Liver (tissue), 9 donors: ENCODE measurements around the gene HRC. TPM values are rescaled to one million over a fixed set of nuclear protein-coding genes. Genes with fewer than 3 reads are reported as not detected.
"Not testable (repeated sequence)": the region's sequence is repeated elsewhere in the genome, so short reads cannot be mapped to it uniquely, and the experiment has no call there.

Source experiments
- DNase-seq: peaks from one replicate; pipeline ENCODE4 v3.0.0-alpha.2; 2017; ENCODE audit warnings: low spot score
- H3K27ac ChIP-seq, 2 donors: one replicate each; pipeline ENCODE4 v1.7.0; 2013; ENCODE audit warnings: inconsistent platforms in 2 of 2, low read length in 2 of 2, control low read depth in 1 of 2, low read depth in 1 of 2, mild to moderate bottlenecking in 1 of 2
- H3K27me3 ChIP-seq, 4 donors: one replicate each; pipeline versions ENCODE4 v1.6.1 to v1.7.0; 2013; ENCODE audit warnings: low read length in 3 of 4, inconsistent platforms in 1 of 4, mild to moderate bottlenecking in 1 of 4, moderate library complexity in 1 of 4; ENCODE audit not compliant: control insufficient read depth in 4 of 4, insufficient read depth in 4 of 4
- H3K36me3 ChIP-seq, 4 donors: one replicate each; pipeline versions ENCODE4 v1.6.1 to v1.7.0; 2013; ENCODE audit warnings: low read length in 3 of 4, mild to moderate bottlenecking in 3 of 4, low read depth in 1 of 4, moderate library complexity in 1 of 4; ENCODE audit not compliant: control insufficient read depth in 4 of 4, insufficient read depth in 3 of 4
- H3K4me1 ChIP-seq, 4 donors: one replicate each; pipeline versions ENCODE4 v1.6.1 to v1.7.0; 2013; ENCODE audit warnings: low read length in 3 of 4, mild to moderate bottlenecking in 3 of 4, moderate library complexity in 1 of 4; ENCODE audit not compliant: control insufficient read depth in 4 of 4, insufficient read depth in 4 of 4
- H3K4me3 ChIP-seq, 3 donors: one replicate each; pipeline versions ENCODE4 v1.6.1 to v1.7.0; 2013; ENCODE audit warnings: low read length in 3 of 3, control low read depth in 1 of 3, low read depth in 1 of 3, mild to moderate bottlenecking in 1 of 3
- H3K9ac ChIP-seq, 2 donors: one replicate each; pipeline ENCODE4 v1.7.0; 2013; ENCODE audit warnings: low read length in 2 of 2, mild to moderate bottlenecking in 2 of 2, moderate library complexity in 2 of 2, control low read depth in 1 of 2, low read depth in 1 of 2
- H3K9me3 ChIP-seq, 4 donors: one replicate each; pipeline versions ENCODE4 v1.6.1 to v1.7.0; 2013; ENCODE audit warnings: low read length in 3 of 4; ENCODE audit not compliant: control insufficient read depth in 4 of 4
- EGR1 ChIP-seq, 2 donors: IDR thresholded peaks; 2 replicates each; pipeline ENCODE4 v1.6.1; 2016 to 2018; ENCODE audit warnings: antibody characterized with exemption in 2 of 2, low read depth in 2 of 2
- FOXA1 ChIP-seq: IDR thresholded peaks from 2 replicates; pipeline ENCODE4 v1.6.1; 2016; ENCODE audit warnings: antibody characterized with exemption
- FOXA2 ChIP-seq: IDR thresholded peaks from 2 replicates; pipeline ENCODE4 v1.6.1; 2016; ENCODE audit warnings: antibody characterized with exemption
- GABPA ChIP-seq, 2 donors: IDR thresholded peaks in 1 of 2; conservative IDR thresholded peaks in 1 of 2; 2 replicates each; pipeline ENCODE4 v1.6.1; 2016; ENCODE audit warnings: antibody characterized with exemption in 2 of 2, mild to moderate bottlenecking in 1 of 2, moderate library complexity in 1 of 2
- HNF4A ChIP-seq, 2 donors: conservative IDR thresholded peaks; 2 replicates each; pipeline ENCODE4 v1.6.1; 2016; ENCODE audit warnings: antibody characterized with exemption in 2 of 2, mild to moderate bottlenecking in 2 of 2
- HNF4G ChIP-seq: IDR thresholded peaks from 2 replicates; pipeline ENCODE4 v1.6.1; 2016; ENCODE audit warnings: antibody characterized with exemption
- JUND ChIP-seq, 2 donors: IDR thresholded peaks; 2 replicates each; pipeline ENCODE4 v1.6.1; 2016; ENCODE audit warnings: antibody characterized with exemption in 2 of 2
- NR2F2 ChIP-seq: IDR thresholded peaks from 2 replicates; pipeline ENCODE4 v1.6.1; 2016; ENCODE audit warnings: antibody characterized with exemption
- RAD21 ChIP-seq, 2 donors: IDR thresholded peaks; 2 replicates each; pipeline ENCODE4 v1.6.1; 2016; ENCODE audit warnings: antibody characterized with exemption in 2 of 2, mild to moderate bottlenecking in 2 of 2
- RXRA ChIP-seq, 2 donors: IDR thresholded peaks; 2 replicates each; pipeline ENCODE4 v1.6.1; 2017 to 2018; ENCODE audit warnings: antibody characterized with exemption in 2 of 2, mild to moderate bottlenecking in 1 of 2
- SP1 ChIP-seq: IDR thresholded peaks from 2 replicates; pipeline ENCODE4 v1.6.1; 2018; ENCODE audit warnings: antibody characterized with exemption, mild to moderate bottlenecking
- TAF1 ChIP-seq: conservative IDR thresholded peaks from 2 replicates; pipeline ENCODE4 v1.6.1; 2016; ENCODE audit warnings: antibody characterized with exemption, mild to moderate bottlenecking
- YY1 ChIP-seq: IDR thresholded peaks from 2 replicates; pipeline ENCODE4 v1.6.1; 2016; ENCODE audit warnings: antibody characterized with exemption, mild to moderate bottlenecking
- WGBS: extraction: QIAGEN DNeasy Blood & Tissue Kit; methylation state at CpG from one replicate; pipeline ENCODE4 v1.1.7; 2013; 5-methylcytosine and 5-hydroxymethylcytosine counted together
- polyA plus RNA-seq, 2 donors: library from polyadenylated mRNA; stranded (reverse) in 1 of 2; unstranded in 1 of 2; fragments of 200-250 nt in 1 of 2; fragments of >200 nt in 1 of 2; fragmentation: Nextera tagmentation in 1 of 2; extraction: Ambion mirVana in 1 of 2; gene quantifications; one replicate each; pipeline versions ENCODE4 v1.2.1 to v1.2.3, GENCODE V29; 2013 to 2015
- total RNA-seq, 2 donors: library from RNA; depleted of rRNA; stranded (reverse); fragments of >200 nt; gene quantifications; one replicate each; pipeline ENCODE4 v1.2.3, GENCODE V29; 2014
- TF ChIP-seq, protein P1 (sequence below): IDR thresholded peaks from 2 replicates; pipeline ENCODE4 v1.6.1; 2016; ENCODE audit warnings: antibody characterized with exemption, mild to moderate bottlenecking
- TF ChIP-seq, protein P2 (sequence below): IDR thresholded peaks from 2 replicates; pipeline ENCODE4 v1.6.1; 2016; ENCODE audit warnings: antibody characterized with exemption
- TF ChIP-seq, protein P3 (sequence below): IDR thresholded peaks from 2 replicates; pipeline ENCODE4 v1.6.1; 2016; ENCODE audit warnings: antibody characterized with exemption
- TF ChIP-seq, protein P4 (sequence below): IDR thresholded peaks from 2 replicates; pipeline ENCODE4 v1.6.1; 2016; ENCODE audit warnings: antibody characterized with exemption
- TF ChIP-seq, protein P5 (sequence below): fragments of 150-350 bp; IDR thresholded peaks from 2 replicates; pipeline ENCODE4 v1.5.1; 2017; ENCODE audit warnings: improper control_type of control experiment, low read depth, low read length; ENCODE audit not compliant: missing input control
- donor health status: healthy.
- donor health status: healthy.
- donor health status: healthy.
- donor health status: healthy.
- donor health status: healthy.

The HRC gene
- total and polyA plus RNA-seq, 4 donors: 0.25 to 1.2 (median 0.84) TPM

DNA sequence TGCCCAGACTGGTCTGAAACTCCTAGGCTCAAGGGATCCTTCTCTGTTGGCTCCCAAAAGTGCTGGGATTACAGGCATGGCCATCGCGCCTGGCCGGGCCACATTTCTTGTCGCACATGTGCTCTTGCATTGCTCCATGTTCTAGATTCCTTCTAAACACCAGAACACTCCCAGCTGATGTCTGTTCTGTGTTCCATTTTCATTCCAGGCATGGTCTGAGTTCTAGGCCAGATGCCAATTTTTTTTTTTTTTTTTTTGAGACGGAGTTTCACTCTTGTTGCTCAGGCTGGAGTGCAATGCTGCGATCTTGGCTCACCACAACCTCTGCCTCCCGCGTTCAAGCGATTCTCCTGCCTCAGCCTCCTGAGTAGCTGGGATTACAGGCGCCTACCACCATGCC, 33.4 kb downstream of the HRC start:
- WGBS: 81% methylated on average over 10 of the region's 10 CpGs
- not testable (repeated sequence) for DNase-seq, H3K9me3 ChIP-seq, H3K27ac ChIP-seq, H3K4me3 ChIP-seq, H3K9ac ChIP-seq, H3K36me3 ChIP-seq, H3K27me3 ChIP-seq
- peaks cover 11 to 28% (median 16%) of the 10 kb centered on the region in 4 donors for H3K4me1 ChIP-seq

DNA sequence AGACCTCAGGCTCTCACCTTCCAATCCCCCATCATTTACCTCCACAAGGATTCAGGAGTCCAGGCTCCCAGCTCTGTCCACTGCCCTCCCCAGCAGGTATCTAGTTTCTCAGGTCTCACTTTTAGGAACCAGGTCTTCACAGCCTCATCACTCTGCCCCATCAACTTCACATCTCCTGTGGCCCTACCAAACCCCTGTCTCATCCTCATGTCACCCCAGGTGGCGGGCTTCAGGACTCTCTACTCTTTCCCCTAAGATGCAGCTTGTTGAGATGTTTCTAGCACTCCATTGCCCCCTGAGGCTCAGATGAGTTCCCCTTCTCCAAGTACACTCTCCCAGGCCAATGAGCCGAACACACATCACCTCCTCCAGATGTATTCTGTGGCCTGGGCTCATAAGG, 34.3 kb downstream of the HRC start:
- H3K36me3 ChIP-seq: no peaks in the 10 kb centered on the region
- no peak overlapping the region for H3K4me3 ChIP-seq
- no peak overlapping the region for H3K9ac ChIP-seq
- no peaks in the 10 kb centered on the region for H3K9me3 ChIP-seq
- peaks cover 11 to 37% (median 20%) of the 10 kb centered on the region in 4 donors for H3K4me1 ChIP-seq
- 97% methylated on average over 2 of the region's 2 CpGs for WGBS
- no peaks in the 10 kb centered on the region for H3K27me3 ChIP-seq
- no peak for DNase-seq
- no peak overlapping the region for H3K27ac ChIP-seq
- TF ChIP-seq EGR1 (IDR thresholded peaks at IDR 0.05; ENCODE audit: low read depth in 2 of 2): no peak

DNA sequence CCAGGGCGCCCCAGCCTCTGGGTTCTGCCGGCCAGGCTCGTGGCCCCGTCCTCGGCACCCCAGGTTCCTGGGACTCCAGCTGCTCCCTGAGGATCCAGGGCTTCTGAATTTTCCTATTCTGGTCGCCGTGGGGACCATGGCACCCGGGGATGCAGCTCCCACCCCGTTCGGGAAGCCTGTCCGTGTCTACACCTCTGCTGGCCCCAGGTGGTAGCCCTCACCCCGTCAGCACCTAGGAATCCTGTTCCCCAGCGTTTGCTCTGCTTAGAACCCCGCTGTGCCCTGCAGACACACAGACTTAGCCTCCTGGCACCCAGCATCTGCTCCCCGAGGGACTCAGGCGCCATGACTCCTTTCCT, 34.9 kb downstream of the HRC start:
- H3K4me3 ChIP-seq: no peak overlapping the region
- DNase-seq: no peak
- H3K9me3 ChIP-seq: no peaks in the 10 kb centered on the region
- no peak overlapping the region for H3K9ac ChIP-seq
- H3K27me3 ChIP-seq: no peaks in the 10 kb centered on the region
- WGBS: 21% methylated on average over 16 of the region's 16 CpGs
- H3K4me1 ChIP-seq: peaks cover 11 to 37% (median 20%) of the 10 kb centered on the region in 4 donors
- H3K27ac ChIP-seq: no peak overlapping the region
- no peaks in the 10 kb centered on the region for H3K36me3 ChIP-seq
- TF ChIP-seq, protein P1, sequence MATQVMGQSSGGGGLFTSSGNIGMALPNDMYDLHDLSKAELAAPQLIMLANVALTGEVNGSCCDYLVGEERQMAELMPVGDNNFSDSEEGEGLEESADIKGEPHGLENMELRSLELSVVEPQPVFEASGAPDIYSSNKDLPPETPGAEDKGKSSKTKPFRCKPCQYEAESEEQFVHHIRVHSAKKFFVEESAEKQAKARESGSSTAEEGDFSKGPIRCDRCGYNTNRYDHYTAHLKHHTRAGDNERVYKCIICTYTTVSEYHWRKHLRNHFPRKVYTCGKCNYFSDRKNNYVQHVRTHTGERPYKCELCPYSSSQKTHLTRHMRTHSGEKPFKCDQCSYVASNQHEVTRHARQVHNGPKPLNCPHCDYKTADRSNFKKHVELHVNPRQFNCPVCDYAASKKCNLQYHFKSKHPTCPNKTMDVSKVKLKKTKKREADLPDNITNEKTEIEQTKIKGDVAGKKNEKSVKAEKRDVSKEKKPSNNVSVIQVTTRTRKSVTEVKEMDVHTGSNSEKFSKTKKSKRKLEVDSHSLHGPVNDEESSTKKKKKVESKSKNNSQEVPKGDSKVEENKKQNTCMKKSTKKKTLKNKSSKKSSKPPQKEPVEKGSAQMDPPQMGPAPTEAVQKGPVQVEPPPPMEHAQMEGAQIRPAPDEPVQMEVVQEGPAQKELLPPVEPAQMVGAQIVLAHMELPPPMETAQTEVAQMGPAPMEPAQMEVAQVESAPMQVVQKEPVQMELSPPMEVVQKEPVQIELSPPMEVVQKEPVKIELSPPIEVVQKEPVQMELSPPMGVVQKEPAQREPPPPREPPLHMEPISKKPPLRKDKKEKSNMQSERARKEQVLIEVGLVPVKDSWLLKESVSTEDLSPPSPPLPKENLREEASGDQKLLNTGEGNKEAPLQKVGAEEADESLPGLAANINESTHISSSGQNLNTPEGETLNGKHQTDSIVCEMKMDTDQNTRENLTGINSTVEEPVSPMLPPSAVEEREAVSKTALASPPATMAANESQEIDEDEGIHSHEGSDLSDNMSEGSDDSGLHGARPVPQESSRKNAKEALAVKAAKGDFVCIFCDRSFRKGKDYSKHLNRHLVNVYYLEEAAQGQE: no peak
- TF ChIP-seq HNF4A (conservative IDR thresholded peaks at IDR 0.05) (no peak), RXRA (IDR thresholded peaks at IDR 0.05) (no peak), SP1 (no peak), FOXA1 (no peak), YY1 (no peak), EGR1 (IDR thresholded peaks at IDR 0.05; ENCODE audit: low read depth in 2 of 2) (no peak), RAD21 (IDR thresholded peaks at IDR 0.05) (no peak), GABPA (IDR thresholded peaks at IDR 0.05 in 1 of 2, conservative IDR thresholded peaks at IDR 0.05 in 1 of 2) (no peak), TAF1 (no peak), HNF4G (no peak), FOXA2 (no peak), NR2F2 (no peak), JUND (IDR thresholded peaks at IDR 0.05) (no peak)
- TF ChIP-seq, protein P2, sequence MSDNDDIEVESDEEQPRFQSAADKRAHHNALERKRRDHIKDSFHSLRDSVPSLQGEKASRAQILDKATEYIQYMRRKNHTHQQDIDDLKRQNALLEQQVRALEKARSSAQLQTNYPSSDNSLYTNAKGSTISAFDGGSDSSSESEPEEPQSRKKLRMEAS: no peak
- TF ChIP-seq, protein P3, sequence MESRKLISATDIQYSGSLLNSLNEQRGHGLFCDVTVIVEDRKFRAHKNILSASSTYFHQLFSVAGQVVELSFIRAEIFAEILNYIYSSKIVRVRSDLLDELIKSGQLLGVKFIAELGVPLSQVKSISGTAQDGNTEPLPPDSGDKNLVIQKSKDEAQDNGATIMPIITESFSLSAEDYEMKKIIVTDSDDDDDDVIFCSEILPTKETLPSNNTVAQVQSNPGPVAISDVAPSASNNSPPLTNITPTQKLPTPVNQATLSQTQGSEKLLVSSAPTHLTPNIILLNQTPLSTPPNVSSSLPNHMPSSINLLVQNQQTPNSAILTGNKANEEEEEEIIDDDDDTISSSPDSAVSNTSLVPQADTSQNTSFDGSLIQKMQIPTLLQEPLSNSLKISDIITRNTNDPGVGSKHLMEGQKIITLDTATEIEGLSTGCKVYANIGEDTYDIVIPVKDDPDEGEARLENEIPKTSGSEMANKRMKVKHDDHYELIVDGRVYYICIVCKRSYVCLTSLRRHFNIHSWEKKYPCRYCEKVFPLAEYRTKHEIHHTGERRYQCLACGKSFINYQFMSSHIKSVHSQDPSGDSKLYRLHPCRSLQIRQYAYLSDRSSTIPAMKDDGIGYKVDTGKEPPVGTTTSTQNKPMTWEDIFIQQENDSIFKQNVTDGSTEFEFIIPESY: no peak
- TF ChIP-seq, protein P4, sequence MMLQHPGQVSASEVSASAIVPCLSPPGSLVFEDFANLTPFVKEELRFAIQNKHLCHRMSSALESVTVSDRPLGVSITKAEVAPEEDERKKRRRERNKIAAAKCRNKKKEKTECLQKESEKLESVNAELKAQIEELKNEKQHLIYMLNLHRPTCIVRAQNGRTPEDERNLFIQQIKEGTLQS: no peak
- TF ChIP-seq, protein P5, sequence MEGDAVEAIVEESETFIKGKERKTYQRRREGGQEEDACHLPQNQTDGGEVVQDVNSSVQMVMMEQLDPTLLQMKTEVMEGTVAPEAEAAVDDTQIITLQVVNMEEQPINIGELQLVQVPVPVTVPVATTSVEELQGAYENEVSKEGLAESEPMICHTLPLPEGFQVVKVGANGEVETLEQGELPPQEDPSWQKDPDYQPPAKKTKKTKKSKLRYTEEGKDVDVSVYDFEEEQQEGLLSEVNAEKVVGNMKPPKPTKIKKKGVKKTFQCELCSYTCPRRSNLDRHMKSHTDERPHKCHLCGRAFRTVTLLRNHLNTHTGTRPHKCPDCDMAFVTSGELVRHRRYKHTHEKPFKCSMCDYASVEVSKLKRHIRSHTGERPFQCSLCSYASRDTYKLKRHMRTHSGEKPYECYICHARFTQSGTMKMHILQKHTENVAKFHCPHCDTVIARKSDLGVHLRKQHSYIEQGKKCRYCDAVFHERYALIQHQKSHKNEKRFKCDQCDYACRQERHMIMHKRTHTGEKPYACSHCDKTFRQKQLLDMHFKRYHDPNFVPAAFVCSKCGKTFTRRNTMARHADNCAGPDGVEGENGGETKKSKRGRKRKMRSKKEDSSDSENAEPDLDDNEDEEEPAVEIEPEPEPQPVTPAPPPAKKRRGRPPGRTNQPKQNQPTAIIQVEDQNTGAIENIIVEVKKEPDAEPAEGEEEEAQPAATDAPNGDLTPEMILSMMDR: no peak
